Measurements from ENCODE around the gene QRICH1.

- no peak for TF ChIP-seq NRF1 (conservative IDR thresholded peaks at IDR 0.05; ENCODE audit: low read depth, low read length)
- TF ChIP-seq, protein P1, sequence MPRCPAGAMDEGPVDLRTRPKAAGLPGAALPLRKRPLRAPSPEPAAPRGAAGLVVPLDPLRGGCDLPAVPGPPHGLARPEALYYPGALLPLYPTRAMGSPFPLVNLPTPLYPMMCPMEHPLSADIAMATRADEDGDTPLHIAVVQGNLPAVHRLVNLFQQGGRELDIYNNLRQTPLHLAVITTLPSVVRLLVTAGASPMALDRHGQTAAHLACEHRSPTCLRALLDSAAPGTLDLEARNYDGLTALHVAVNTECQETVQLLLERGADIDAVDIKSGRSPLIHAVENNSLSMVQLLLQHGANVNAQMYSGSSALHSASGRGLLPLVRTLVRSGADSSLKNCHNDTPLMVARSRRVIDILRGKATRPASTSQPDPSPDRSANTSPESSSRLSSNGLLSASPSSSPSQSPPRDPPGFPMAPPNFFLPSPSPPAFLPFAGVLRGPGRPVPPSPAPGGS (IDR thresholded peaks at IDR 0.05; ENCODE audit: borderline replicate concordance, insufficient read depth, low read depth, low read length, poor library complexity, severe bottlenecking), result no peak
These were observed 95.9 kb downstream of the QRICH1 start for GRCh38 chr3:48997714-48998637.
